WTC11 (cell line): ENCODE data around the gene ADAMTS2. TPM values are rescaled to one million over a fixed set of nuclear protein-coding genes. Genes with fewer than 3 reads are reported as not detected.

ENCODE experiments used
- ATAC-seq: fragments of 200-7000 bp; cut with Tn5 transposase; 2 replicates; pipeline ENCODE4 v1.10.0; 2021; ENCODE audit warnings: mild to moderate bottlenecking, moderate library complexity
- CTCF ChIA-PET: fragments of 300-600 bp; sonication (Branson Sonifier 250); formaldehyde crosslinking; loops from one replicate; lab custom pipeline; 2021; ENCODE audit warnings: antibody characterized with exemption; lab: Charles Lee
- POLR2A ChIA-PET: fragments of 350-600 bp; sonication (Branson Sonifier 250); formaldehyde crosslinking; loops from one replicate; lab custom pipeline; 2021; ENCODE audit warnings: antibody characterized with exemption; lab: Charles Lee
- DNase-seq: peaks from one replicate; pipeline ENCODE4 v3.0.0; 2021; ENCODE audit warnings: low spot score
- H3K27ac Mint-ChIP-seq: 2 replicates; pipeline ENCODE4 v1.8.0; 2021; ENCODE audit warnings: mixed read lengths
- H3K27me3 Mint-ChIP-seq: 2 replicates; pipeline ENCODE4 v1.8.0; 2021; ENCODE audit warnings: low read depth, mild to moderate bottlenecking, moderate library complexity, mixed read lengths
- H3K36me3 Mint-ChIP-seq: 2 replicates; pipeline ENCODE4 v1.8.0; 2021; ENCODE audit warnings: mixed read lengths
- H3K4me1 Mint-ChIP-seq: 2 replicates; pipeline ENCODE4 v1.8.0; 2022; ENCODE audit warnings: mixed read lengths
- H3K4me3 Mint-ChIP-seq: 2 replicates; pipeline ENCODE4 v1.8.0; 2021; ENCODE audit warnings: mild to moderate bottlenecking, moderate library complexity, mixed read lengths
- H3K9me3 Mint-ChIP-seq: 2 replicates; pipeline ENCODE4 v1.8.0; 2021; ENCODE audit warnings: mixed read lengths
- ATF1 ChIP-seq: sonication (generic); formaldehyde crosslinking; IDR thresholded peaks from 2 replicates; pipeline ENCODE4 v1.8.1; 2023; ENCODE audit warnings: mild to moderate bottlenecking, moderate library complexity, missing genetic modification reagents
- CREM ChIP-seq: sonication (generic); formaldehyde crosslinking; IDR thresholded peaks from 2 replicates; pipeline ENCODE4 v1.8.1; 2022; ENCODE audit warnings: mild to moderate bottlenecking, missing genetic modification reagents, moderate library complexity
- ELF4 ChIP-seq: sonication (generic); formaldehyde crosslinking; IDR thresholded peaks from 2 replicates; pipeline ENCODE4 v1.8.1; 2022; ENCODE audit warnings: low read depth, mild to moderate bottlenecking, moderate library complexity, missing genetic modification reagents
- EMX1 ChIP-seq: fragments of 250-450 bp; sonication (Bioruptor Pico); IDR thresholded peaks from 2 replicates; pipeline ENCODE4 v1.8.0; 2021; ENCODE audit warnings: mild to moderate bottlenecking
- ETV6 ChIP-seq: sonication (generic); formaldehyde crosslinking; IDR thresholded peaks from 2 replicates; pipeline ENCODE4 v1.8.1; 2022; ENCODE audit warnings: mild to moderate bottlenecking, missing genetic modification reagents
- FOXJ3 ChIP-seq: sonication (generic); formaldehyde crosslinking; IDR thresholded peaks from 2 replicates; pipeline ENCODE4 v1.9.0; 2021; ENCODE audit warnings: missing genetic modification reagents, mild to moderate bottlenecking, borderline replicate concordance
- FOXK1 ChIP-seq: sonication (generic); formaldehyde crosslinking; IDR thresholded peaks from 2 replicates; pipeline ENCODE4 v1.8.0; 2022; ENCODE audit warnings: mild to moderate bottlenecking, moderate library complexity, missing genetic modification reagents
- GABPB1 ChIP-seq: sonication (generic); formaldehyde crosslinking; IDR thresholded peaks from 2 replicates; pipeline ENCODE4 v1.8.1; 2023; ENCODE audit warnings: mild to moderate bottlenecking, missing genetic modification reagents
- JAZF1 ChIP-seq: fragments of 250-450 bp; sonication (Bioruptor Pico); IDR thresholded peaks from 2 replicates; pipeline ENCODE4 v1.9.0; 2021; ENCODE audit warnings: moderate library complexity, mild to moderate bottlenecking, inconsistent platforms
- MXD4 ChIP-seq: fragments of 250-450 bp; sonication (Bioruptor Pico); IDR thresholded peaks from 2 replicates; pipeline ENCODE4 v1.8.0; 2021; ENCODE audit warnings: mild to moderate bottlenecking, moderate library complexity, borderline replicate concordance
- SMAD3 ChIP-seq: sonication (generic); formaldehyde crosslinking; IDR thresholded peaks from 2 replicates; pipeline ENCODE4 v1.8.0; 2022; ENCODE audit warnings: missing genetic modification reagents, mild to moderate bottlenecking, borderline replicate concordance
- SP1 ChIP-seq: sonication (generic); formaldehyde crosslinking; conservative IDR thresholded peaks from 2 replicates; pipeline ENCODE4 v1.8.1; 2022; ENCODE audit warnings: missing genetic modification reagents
- TEAD1 ChIP-seq: sonication (generic); formaldehyde crosslinking; IDR thresholded peaks from 2 replicates; pipeline ENCODE4 v1.8.0; 2022; ENCODE audit warnings: mild to moderate bottlenecking, missing genetic modification reagents
- ZNF232 ChIP-seq: sonication (generic); formaldehyde crosslinking; IDR thresholded peaks from 2 replicates; pipeline ENCODE4 v1.8.0; 2022; ENCODE audit warnings: mild to moderate bottlenecking, missing genetic modification reagents
- ZNF263 ChIP-seq: sonication (generic); formaldehyde crosslinking; IDR thresholded peaks from 2 replicates; pipeline ENCODE4 v1.8.1; 2022; ENCODE audit warnings: low read depth, mild to moderate bottlenecking, moderate library complexity, missing genetic modification reagents
- ZNF396 ChIP-seq: fragments of 250-450 bp; sonication (Bioruptor Pico); IDR thresholded peaks from 2 replicates; pipeline ENCODE4 v1.8.0; 2021; ENCODE audit warnings: mild to moderate bottlenecking, moderate library complexity, borderline replicate concordance
- total RNA-seq: library from RNA; stranded (reverse); gene quantifications from 3 replicates; pipeline ENCODE4 v1.2.3, GENCODE V29; 2021
- TF ChIP-seq, protein P1 (sequence below): sonication (generic); formaldehyde crosslinking; IDR thresholded peaks from 2 replicates; pipeline ENCODE4 v1.8.1; 2023; ENCODE audit warnings: mild to moderate bottlenecking, moderate library complexity, missing genetic modification reagents
- TF ChIP-seq, protein P2 (sequence below): fragments of 250-450 bp; sonication (Bioruptor Pico); IDR thresholded peaks from 2 replicates; pipeline ENCODE4 v1.9.0; 2021; ENCODE audit warnings: mild to moderate bottlenecking
- TF ChIP-seq, protein P3 (sequence below): sonication (generic); formaldehyde crosslinking; IDR thresholded peaks from 2 replicates; pipeline ENCODE4 v1.8.1; 2022; ENCODE audit warnings: low read depth, mild to moderate bottlenecking, moderate library complexity, missing genetic modification reagents, borderline replicate concordance
- TF ChIP-seq, protein P4 (sequence below): sonication (generic); formaldehyde crosslinking; IDR thresholded peaks from 2 replicates; pipeline ENCODE4 v1.8.0; 2022; ENCODE audit warnings: mild to moderate bottlenecking, missing genetic modification reagents
- TF ChIP-seq, protein P5 (sequence below): sonication (generic); formaldehyde crosslinking; IDR thresholded peaks from 2 replicates; pipeline ENCODE4 v1.8.1; 2023; ENCODE audit warnings: mild to moderate bottlenecking, missing genetic modification reagents
- TF ChIP-seq, protein P6 (sequence below): sonication (generic); formaldehyde crosslinking; IDR thresholded peaks from 2 replicates; pipeline ENCODE4 v1.8.0; 2022; ENCODE audit warnings: mild to moderate bottlenecking, missing genetic modification reagents
- TF ChIP-seq, protein P7 (sequence below): sonication (generic); formaldehyde crosslinking; IDR thresholded peaks from 2 replicates; pipeline ENCODE4 v1.8.0; 2023; ENCODE audit warnings: missing genetic modification reagents, mild to moderate bottlenecking, borderline replicate concordance

The ADAMTS2 gene
- total RNA-seq, 1 experiment from 2014 or later, result 11.2 TPM

DNA sequence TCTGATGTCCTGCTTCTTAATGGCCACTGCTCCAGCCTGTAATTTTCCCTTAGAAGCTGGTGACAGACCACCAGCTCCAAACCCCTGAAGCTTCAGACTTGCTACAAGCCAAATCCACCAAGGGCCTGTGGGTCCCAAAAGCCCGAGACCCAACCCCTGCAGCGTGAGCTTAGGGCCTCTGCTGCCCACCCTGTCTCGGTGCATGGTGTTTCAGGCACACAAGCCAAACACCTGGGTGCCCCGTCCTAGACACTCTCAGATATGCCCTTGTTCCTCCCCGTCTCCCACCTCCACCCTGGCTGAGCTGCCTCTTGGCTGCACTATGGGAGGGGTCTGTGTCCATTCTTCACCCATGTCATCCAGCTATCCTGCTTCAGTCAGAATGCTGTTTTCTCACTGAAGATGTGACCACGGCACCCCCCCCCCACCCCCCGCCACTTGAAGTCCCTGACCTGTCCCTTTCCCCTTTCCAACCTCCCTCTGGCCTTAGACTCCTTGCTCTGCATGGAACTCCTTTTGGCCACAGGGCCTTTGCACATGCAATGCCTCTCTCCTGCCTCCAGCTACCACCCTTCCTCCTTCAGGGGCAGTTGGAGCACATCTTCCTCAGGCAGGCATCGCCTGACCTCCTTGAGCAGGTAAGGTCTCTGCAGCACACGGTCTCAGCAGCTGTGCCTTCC is 229.3 kb downstream of the ADAMTS2 start (continued):
- TF ChIP-seq ETV6, result no peak

DNA sequence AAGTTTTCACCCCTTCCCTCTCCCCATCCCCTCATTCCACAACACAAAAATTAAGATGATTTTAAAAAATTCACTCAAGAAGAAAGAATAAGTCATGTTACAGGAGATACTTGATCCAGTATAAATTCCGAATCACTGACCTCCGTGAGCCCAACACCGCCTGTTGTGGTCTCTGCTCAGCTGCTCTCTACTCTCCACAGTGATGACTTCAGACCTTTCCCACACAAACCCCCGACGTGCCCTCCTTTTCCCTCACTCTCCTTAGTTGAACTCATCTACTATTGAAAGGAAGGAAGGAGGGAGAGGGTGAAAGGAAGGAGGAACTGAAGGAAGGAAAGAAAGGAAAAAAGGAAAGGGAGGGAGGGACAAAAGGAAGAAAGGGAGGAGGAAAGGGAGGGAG is 230.0 kb downstream of the ADAMTS2 start:
- H3K4me3 Mint-ChIP-seq, result no peak overlapping the region
- TF ChIP-seq, protein P1, sequence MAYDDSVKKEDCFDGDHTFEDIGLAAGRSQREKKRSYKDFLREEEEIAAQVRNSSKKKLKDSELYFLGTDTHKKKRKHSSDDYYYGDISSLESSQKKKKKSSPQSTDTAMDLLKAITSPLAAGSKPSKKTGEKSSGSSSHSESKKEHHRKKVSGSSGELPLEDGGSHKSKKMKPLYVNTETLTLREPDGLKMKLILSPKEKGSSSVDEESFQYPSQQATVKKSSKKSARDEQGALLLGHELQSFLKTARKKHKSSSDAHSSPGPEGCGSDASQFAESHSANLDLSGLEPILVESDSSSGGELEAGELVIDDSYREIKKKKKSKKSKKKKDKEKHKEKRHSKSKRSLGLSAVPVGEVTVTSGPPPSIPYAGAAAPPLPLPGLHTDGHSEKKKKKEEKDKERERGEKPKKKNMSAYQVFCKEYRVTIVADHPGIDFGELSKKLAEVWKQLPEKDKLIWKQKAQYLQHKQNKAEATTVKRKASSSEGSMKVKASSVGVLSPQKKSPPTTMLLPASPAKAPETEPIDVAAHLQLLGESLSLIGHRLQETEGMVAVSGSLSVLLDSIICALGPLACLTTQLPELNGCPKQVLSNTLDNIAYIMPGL (CRISPR knock-in tag), result no peak
- TF ChIP-seq, protein P2, sequence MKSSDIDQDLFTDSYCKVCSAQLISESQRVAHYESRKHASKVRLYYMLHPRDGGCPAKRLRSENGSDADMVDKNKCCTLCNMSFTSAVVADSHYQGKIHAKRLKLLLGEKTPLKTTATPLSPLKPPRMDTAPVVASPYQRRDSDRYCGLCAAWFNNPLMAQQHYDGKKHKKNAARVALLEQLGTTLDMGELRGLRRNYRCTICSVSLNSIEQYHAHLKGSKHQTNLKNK (CRISPR knock-in tag), result no peak
- TF ChIP-seq CREM (CRISPR knock-in tag) (no peak), ZNF232 (CRISPR knock-in tag) (no peak), TEAD1 (CRISPR knock-in tag) (no peak), ZNF396 (no peak), GABPB1 (CRISPR knock-in tag) (no peak), ELF4 (CRISPR knock-in tag) (no peak), EMX1 (CRISPR knock-in tag) (no peak), SMAD3 (CRISPR knock-in tag) (no peak), MXD4 (no peak), ATF1 (no peak), FOXJ3 (CRISPR knock-in tag) (no peak), JAZF1 (CRISPR knock-in tag) (no peak)
- TF ChIP-seq, protein P3, sequence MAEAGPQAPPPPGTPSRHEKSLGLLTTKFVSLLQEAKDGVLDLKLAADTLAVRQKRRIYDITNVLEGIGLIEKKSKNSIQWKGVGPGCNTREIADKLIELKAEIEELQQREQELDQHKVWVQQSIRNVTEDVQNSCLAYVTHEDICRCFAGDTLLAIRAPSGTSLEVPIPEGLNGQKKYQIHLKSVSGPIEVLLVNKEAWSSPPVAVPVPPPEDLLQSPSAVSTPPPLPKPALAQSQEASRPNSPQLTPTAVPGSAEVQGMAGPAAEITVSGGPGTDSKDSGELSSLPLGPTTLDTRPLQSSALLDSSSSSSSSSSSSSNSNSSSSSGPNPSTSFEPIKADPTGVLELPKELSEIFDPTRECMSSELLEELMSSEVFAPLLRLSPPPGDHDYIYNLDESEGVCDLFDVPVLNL, result no peak
- TF ChIP-seq, protein P4, sequence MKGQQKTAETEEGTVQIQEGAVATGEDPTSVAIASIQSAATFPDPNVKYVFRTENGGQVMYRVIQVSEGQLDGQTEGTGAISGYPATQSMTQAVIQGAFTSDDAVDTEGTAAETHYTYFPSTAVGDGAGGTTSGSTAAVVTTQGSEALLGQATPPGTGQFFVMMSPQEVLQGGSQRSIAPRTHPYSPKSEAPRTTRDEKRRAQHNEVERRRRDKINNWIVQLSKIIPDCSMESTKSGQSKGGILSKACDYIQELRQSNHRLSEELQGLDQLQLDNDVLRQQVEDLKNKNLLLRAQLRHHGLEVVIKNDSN (CRISPR knock-in tag), result no peak
- TF ChIP-seq, protein P5, sequence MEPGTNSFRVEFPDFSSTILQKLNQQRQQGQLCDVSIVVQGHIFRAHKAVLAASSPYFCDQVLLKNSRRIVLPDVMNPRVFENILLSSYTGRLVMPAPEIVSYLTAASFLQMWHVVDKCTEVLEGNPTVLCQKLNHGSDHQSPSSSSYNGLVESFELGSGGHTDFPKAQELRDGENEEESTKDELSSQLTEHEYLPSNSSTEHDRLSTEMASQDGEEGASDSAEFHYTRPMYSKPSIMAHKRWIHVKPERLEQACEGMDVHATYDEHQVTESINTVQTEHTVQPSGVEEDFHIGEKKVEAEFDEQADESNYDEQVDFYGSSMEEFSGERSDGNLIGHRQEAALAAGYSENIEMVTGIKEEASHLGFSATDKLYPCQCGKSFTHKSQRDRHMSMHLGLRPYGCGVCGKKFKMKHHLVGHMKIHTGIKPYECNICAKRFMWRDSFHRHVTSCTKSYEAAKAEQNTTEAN, result no peak
- TF ChIP-seq, protein P6, sequence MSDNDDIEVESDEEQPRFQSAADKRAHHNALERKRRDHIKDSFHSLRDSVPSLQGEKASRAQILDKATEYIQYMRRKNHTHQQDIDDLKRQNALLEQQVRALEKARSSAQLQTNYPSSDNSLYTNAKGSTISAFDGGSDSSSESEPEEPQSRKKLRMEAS, result no peak
- ChIA-PET POLR2A (no interaction called here), CTCF (no interaction called here)
- ATAC-seq (no peak), DNase-seq (no peak)
- H3K27me3 Mint-ChIP-seq, result peaks cover 13% of the 10 kb centered on the region; the same call in 1 of the 2 replicates
- H3K27ac Mint-ChIP-seq, result no peak overlapping the region
- H3K9me3 Mint-ChIP-seq, result peaks cover 50% of the 10 kb centered on the region
- no peaks in the 10 kb centered on the region for H3K4me1 Mint-ChIP-seq
- peaks cover 13% of the 10 kb centered on the region for H3K36me3 Mint-ChIP-seq

DNA sequence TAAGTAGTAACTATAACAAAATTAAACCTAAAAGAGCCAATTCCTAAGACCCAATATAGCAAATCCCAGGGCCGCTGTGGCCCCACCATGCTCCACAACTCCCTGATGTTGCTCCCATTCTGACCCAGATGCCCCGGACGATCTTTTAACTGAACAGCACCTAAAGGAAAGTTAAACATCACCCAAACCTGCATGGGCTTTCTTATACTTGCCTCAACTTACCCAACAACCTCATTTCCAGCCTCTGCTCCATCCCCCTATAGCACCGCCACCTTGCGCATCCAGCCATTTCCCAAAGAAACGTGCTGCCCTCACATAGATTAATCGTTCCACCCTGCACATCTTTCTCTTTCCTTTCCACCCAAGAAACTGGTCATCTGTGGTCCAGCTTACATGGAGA is 230.5 kb downstream of the ADAMTS2 start:
- Mint-ChIP-seq H3K4me1 (no peaks in the 10 kb centered on the region), H3K27me3 (peaks cover 13% of the 10 kb centered on the region; the same call in 1 of the 2 replicates), H3K36me3 (peaks cover 13% of the 10 kb centered on the region), H3K27ac (no peak overlapping the region), H3K9me3 (peaks cover 50% of the 10 kb centered on the region), H3K4me3 (no peak overlapping the region)
- ATAC-seq (no peak), DNase-seq (no peak)
- ChIA-PET CTCF (no interaction called here), POLR2A (no interaction called here)
- TF ChIP-seq FOXK1 (CRISPR knock-in tag), result no peak
- TF ChIP-seq, protein P5, result no peak
- TF ChIP-seq ZNF232 (CRISPR knock-in tag), result no peak
- TF ChIP-seq ZNF263 (CRISPR knock-in tag), result no peak
- no peak for TF ChIP-seq SP1 (CRISPR knock-in tag)
- TF ChIP-seq MXD4, result no peak
- TF ChIP-seq, protein P7, sequence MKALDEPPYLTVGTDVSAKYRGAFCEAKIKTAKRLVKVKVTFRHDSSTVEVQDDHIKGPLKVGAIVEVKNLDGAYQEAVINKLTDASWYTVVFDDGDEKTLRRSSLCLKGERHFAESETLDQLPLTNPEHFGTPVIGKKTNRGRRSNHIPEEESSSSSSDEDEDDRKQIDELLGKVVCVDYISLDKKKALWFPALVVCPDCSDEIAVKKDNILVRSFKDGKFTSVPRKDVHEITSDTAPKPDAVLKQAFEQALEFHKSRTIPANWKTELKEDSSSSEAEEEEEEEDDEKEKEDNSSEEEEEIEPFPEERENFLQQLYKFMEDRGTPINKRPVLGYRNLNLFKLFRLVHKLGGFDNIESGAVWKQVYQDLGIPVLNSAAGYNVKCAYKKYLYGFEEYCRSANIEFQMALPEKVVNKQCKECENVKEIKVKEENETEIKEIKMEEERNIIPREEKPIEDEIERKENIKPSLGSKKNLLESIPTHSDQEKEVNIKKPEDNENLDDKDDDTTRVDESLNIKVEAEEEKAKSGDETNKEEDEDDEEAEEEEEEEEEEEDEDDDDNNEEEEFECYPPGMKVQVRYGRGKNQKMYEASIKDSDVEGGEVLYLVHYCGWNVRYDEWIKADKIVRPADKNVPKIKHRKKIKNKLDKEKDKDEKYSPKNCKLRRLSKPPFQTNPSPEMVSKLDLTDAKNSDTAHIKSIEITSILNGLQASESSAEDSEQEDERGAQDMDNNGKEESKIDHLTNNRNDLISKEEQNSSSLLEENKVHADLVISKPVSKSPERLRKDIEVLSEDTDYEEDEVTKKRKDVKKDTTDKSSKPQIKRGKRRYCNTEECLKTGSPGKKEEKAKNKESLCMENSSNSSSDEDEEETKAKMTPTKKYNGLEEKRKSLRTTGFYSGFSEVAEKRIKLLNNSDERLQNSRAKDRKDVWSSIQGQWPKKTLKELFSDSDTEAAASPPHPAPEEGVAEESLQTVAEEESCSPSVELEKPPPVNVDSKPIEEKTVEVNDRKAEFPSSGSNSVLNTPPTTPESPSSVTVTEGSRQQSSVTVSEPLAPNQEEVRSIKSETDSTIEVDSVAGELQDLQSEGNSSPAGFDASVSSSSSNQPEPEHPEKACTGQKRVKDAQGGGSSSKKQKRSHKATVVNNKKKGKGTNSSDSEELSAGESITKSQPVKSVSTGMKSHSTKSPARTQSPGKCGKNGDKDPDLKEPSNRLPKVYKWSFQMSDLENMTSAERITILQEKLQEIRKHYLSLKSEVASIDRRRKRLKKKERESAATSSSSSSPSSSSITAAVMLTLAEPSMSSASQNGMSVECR (CRISPR knock-in tag), result no peak
